Neutrophil (primary cell): ENCODE measurements around the gene ISM2.

Source experiments
- H3K27ac ChIP-seq: fragments of 200-600 bp; sonication (generic); 2 replicates; pipeline ENCODE4 v1.5.1; 2016; ENCODE audit warnings: mild to moderate bottlenecking, moderate library complexity
- H3K27me3 ChIP-seq: fragments of 200-600 bp; sonication (generic); 2 replicates; pipeline ENCODE4 v1.6.0; 2016; ENCODE audit warnings: mild to moderate bottlenecking
- H3K36me3 ChIP-seq: fragments of 200-600 bp; sonication (generic); 2 replicates; pipeline ENCODE4 v1.5.1; 2017
- H3K4me1 ChIP-seq, 2 experiments: fragments of 200-600 bp in 1 of 2; sonication (generic) in 1 of 2; 1 replicate in 1 of 2; 2 replicates in 1 of 2; pipeline versions ENCODE4 v1.5.1 to v1.6.1; 2013 to 2016; ENCODE audit warnings: low read depth in 1 of 2, low read length in 1 of 2, mild to moderate bottlenecking in 1 of 2, moderate library complexity in 1 of 2; ENCODE audit not compliant: control insufficient read depth in 1 of 2, insufficient read depth in 1 of 2
- H3K4me3 ChIP-seq, 2 experiments: fragments of 200-600 bp in 1 of 2; sonication (generic) in 1 of 2; 1 replicate in 1 of 2; 2 replicates in 1 of 2; pipeline ENCODE4 v1.5.1; 2013 to 2016; ENCODE audit warnings: low read depth in 1 of 2, low read length in 1 of 2, mild to moderate bottlenecking in 1 of 2, moderate library complexity in 1 of 2
- H3K9me3 ChIP-seq: fragments of 200-600 bp; sonication (generic); 2 replicates; pipeline ENCODE4 v1.5.1; 2016
- TF ChIP-seq, protein P1 (sequence below): fragments of 200-600 bp; sonication (generic); IDR thresholded peaks from 2 replicates; pipeline ENCODE4 v1.5.1; 2016; ENCODE audit warnings: antibody characterized with exemption

The ISM2 gene

GRCh38 chr14:77485901-77486678, 12.5 kb downstream of the ISM2 start:
- no peaks in the 10 kb centered on the region for H3K27me3 ChIP-seq
- no peaks in the 10 kb centered on the region for H3K36me3 ChIP-seq
- H3K4me3 ChIP-seq, result no peak overlapping the region
- no peaks in the 10 kb centered on the region for H3K4me1 ChIP-seq
- TF ChIP-seq, protein P1, sequence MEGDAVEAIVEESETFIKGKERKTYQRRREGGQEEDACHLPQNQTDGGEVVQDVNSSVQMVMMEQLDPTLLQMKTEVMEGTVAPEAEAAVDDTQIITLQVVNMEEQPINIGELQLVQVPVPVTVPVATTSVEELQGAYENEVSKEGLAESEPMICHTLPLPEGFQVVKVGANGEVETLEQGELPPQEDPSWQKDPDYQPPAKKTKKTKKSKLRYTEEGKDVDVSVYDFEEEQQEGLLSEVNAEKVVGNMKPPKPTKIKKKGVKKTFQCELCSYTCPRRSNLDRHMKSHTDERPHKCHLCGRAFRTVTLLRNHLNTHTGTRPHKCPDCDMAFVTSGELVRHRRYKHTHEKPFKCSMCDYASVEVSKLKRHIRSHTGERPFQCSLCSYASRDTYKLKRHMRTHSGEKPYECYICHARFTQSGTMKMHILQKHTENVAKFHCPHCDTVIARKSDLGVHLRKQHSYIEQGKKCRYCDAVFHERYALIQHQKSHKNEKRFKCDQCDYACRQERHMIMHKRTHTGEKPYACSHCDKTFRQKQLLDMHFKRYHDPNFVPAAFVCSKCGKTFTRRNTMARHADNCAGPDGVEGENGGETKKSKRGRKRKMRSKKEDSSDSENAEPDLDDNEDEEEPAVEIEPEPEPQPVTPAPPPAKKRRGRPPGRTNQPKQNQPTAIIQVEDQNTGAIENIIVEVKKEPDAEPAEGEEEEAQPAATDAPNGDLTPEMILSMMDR, result no peak
- H3K27ac ChIP-seq, result no peak overlapping the region
- H3K9me3 ChIP-seq, result no peaks in the 10 kb centered on the region

DNA sequence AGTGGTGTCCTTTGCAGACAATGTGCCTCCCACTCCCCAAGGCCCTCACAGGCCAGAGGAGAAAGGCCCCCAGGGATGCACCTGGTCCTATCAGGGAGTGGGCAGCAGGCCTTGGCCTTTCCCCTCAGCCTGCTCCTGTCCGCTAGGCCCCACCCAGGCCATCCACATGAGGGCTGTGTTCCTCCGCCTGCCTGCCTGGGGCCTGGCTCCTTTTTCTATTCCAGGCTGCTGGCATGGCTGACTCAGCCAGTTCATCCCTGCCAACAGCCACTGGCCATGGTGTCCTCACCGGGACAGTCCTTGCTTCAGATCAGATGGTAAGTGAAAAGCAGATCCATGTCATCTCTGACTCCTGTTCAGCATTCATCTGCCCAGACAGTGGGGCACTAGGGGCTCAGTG, 13.4 kb downstream of the ISM2 start:
- Histone ChIP-seq H3K36me3 (no peaks in the 10 kb centered on the region), H3K27me3 (no peaks in the 10 kb centered on the region), H3K27ac (no peak overlapping the region), H3K9me3 (no peaks in the 10 kb centered on the region), H3K4me3 (no peak overlapping the region), H3K4me1 (no peaks in the 10 kb centered on the region)
- TF ChIP-seq, protein P1, result no peak

DNA sequence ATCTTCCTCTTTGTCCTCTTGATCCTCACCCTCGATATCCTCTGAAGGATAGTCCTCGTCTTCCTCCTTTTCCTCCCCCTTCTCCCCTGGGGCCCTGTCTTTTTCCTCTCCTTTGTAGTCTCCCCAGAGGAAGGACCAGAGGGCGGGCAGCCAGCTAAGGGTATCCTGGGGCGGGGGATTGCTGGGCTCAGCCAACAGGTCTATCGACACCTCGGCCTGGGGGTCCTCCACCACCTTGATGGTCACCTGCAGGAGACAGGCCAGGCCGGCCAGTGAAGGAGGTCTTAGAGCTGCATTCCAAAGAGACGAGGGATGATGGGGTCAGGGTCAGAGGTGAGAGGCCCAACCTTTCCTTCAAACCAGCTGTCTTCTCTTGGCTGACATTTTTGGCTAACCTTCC, 16.2 kb downstream of the ISM2 start:
- TF ChIP-seq, protein P1, result no peak
- Histone ChIP-seq H3K4me1 (no peaks in the 10 kb centered on the region), H3K27me3 (no peaks in the 10 kb centered on the region), H3K36me3 (no peaks in the 10 kb centered on the region), H3K4me3 (no peak overlapping the region), H3K9me3 (no peaks in the 10 kb centered on the region), H3K27ac (no peak overlapping the region)

DNA sequence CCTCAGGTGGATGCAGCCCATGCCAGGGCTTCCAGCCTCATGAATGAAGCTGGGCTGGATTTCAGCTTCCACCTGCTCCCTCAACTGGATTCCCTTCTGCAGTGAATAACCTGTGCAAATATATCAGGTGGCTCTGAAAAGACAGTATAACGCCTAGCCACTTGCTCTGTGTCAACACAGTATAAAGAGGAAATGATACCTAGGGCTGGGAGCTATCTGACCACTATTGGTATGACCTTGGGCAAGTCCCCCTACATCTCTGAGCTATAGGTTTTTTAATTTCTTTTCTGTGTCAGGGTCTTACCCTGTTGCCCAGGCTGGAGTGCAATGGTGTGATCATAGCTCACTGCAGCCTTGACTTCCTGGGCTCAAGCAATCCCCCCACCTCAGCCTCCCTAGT, 19.8 kb downstream of the ISM2 start:
- Histone ChIP-seq H3K4me3 (no peak overlapping the region), H3K27me3 (no peaks in the 10 kb centered on the region), H3K36me3 (no peaks in the 10 kb centered on the region), H3K9me3 (no peaks in the 10 kb centered on the region), H3K4me1 (no peaks in the 10 kb centered on the region), H3K27ac (no peak overlapping the region)
- TF ChIP-seq, protein P1, result no peak

DNA sequence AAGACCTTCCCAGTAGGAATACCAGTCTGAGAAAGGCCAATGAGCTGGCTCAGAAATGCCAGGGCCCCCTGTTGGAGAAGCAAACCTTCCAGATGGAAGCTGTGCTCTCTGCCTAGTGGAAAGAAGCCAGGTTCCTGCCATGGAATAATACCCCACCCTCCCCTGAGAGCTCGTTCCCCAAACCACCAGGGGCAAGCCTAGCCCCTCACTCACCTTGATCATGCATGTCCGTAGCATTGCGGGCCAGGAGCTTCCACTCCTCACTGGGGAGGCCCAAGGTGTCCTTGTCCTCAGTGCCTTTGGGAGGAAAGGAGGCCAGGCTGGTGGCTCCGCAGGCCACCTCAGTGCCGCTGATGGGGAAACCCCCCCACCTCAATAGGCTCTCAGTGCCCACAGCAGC, 20.6 kb downstream of the ISM2 start:
- Histone ChIP-seq H3K9me3 (no peaks in the 10 kb centered on the region), H3K4me1 (no peaks in the 10 kb centered on the region), H3K36me3 (no peaks in the 10 kb centered on the region), H3K27ac (no peak overlapping the region), H3K4me3 (no peak overlapping the region), H3K27me3 (no peaks in the 10 kb centered on the region)
- TF ChIP-seq, protein P1, result no peak
